DMS53 treated with DMSO at 0.1 percent for 48 hours (cell line): ENCODE results near the gene TUBGCP2.

Source experiments
- DNase-seq: peaks from one replicate; lab custom pipeline; 2025; ENCODE audit not compliant: unreplicated experiment; lab: John Stamatoyannopoulos, UW

TUBGCP2 gene

DNA sequence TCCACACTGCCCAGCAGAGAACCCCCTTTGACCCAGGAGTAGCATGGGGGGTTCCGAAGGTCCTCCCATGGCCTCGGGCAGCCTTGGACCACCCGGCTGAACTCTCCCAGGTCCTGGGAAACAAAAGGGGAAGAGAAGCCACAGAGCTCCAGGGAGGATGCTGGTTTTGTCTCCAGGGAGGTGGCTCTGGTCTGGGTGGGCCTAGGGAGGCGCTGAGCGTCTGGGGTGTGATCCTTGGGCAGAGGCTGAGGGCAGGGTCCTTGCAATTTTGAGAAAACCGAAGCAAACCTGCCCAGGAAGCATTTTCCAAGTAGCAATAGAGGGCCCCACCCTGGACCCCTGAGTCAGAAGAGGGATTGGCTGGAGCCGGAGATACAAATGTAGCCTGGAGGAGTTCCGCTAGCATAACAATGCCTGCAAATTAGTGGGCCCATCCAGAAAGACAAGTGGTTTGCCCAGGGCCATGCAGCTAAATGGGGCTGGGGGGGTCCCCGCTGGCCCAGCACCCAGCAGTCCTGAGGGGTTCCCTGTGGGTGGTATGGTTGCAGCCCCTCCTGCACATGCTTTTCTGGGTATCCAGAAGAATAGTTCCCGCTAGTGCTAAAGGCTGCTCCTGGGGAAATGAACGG, 76.6 kb downstream of the TUBGCP2 start:
- no peak for DNase-seq

DNA sequence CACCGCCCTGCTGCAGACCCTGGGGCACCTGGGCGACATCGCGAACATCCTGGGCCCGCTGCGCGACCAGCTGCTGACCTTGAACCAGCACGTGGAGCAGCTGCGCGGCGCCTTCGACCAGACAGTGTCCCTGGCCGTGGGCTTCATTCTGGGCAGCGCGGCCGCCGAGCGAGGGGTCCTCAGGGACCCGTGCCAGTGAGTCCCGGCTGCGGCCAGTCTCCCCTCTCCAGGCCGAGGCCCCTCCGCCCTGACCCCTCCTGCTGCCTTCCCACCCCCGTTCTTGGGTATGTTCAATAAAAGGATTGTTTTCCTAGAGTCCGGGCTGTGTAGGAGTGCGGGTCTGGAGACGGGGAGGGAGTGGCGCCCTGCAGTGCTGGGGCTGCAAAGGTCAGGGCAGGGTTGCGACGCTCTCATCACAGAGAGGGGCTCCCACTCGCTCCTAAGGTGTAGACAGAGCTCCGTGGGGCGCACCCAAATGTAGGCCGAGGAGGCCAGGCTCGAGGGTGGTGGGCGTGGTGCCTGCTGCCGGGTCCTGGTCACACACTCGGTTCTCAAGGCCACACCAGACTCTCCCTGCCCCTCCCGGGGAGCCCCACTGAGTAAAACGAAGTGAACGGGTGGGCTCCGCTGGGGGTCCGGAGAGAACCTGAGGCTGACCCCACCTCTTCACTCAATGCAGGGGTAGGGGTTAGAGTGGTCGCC, 77.3 kb downstream of the TUBGCP2 start:
- no peak for DNase-seq

GRCh38 chr10:133230387-133231195, 78.1 kb downstream of the TUBGCP2 start:
- no peak for DNase-seq

DNA sequence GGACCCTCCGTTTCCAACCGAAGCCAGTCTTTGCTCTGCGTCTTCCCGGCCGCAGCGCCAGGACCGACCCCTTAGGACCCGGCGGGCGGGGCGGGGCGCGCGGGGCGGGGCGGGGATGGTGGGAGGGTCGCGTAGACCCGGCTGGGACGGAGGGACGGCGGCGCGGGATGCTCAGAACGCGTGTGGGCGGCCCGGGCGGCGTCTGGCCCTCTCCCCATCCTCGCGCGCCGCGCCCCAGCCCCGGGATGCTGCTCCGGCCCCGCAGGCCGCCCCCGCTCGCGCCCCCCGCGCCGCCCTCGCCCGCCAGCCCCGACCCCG, 78.7 kb downstream of the TUBGCP2 start, which contains the start of gene UTF1:
Gene UTF1, plus strand, starts transcription at position 174 of the 318 bp plus-strand sequence. Its CDS starts 72 bp downstream, at position 246.
- DNase-seq, result no peak

DNA sequence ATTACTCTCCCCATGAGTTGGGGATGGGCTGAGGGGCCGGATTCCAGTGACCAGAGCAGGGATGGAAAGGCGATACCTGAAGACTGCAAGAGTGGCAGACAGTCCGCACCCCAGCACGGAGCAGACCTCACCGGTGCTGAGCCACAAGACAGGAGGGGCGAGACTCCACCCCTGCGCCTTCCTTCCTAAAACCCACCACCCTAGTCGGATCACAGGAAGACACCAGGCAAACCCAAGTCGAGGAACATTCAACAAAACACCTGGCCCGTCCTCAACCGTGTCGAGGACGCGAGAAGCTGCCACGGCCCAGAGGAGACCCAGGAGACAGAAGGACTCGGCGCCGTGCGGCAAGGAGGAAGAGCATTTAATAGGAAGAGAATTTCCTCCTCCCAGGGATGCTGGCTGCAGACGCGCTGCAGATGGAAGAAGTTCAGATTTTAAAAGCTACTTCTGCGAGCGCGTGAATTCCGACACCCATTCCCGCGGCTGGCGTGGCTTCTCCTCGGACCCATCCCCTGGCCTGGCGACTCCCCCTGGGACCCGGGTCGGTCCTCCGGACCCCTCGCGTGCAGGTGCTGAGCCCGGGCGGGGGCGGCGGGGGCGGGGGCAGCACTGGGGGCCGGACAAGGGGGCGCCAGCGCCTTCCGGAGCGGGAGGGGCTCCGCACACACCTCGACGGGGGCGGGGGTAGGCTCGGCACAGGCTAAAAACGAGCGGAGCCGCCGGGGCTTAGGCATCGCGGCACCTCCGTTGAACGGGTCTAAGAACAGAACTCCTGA, 79.2 kb downstream of the TUBGCP2 start:
- DNase-seq, result no peak
